Smooth muscle cell (in vitro differentiated cells): ENCODE measurements around the gene DGUOK. TPM values are rescaled to one million over a fixed set of nuclear protein-coding genes. Genes with fewer than 3 reads are reported as not detected.

Source experiments
- DNase-seq: peaks from one replicate; lab custom pipeline; 2025; ENCODE audit not compliant: unreplicated experiment; lab: John Stamatoyannopoulos, UW
- H2AFZ ChIP-seq: fragments of 200-600 bp; sonication (generic); 2 replicates; pipeline ENCODE4 v1.6.0; 2016; ENCODE audit warnings: antibody characterized with exemption, low read depth, mild to moderate bottlenecking
- H3F3A ChIP-seq: fragments of 200-600 bp; sonication (generic); 2 replicates; pipeline ENCODE4 v1.6.0; 2017; ENCODE audit warnings: antibody characterized with exemption, low read depth
- H3K27ac ChIP-seq: fragments of 200-600 bp; sonication (generic); 2 replicates; pipeline ENCODE4 v1.5.1; 2016; ENCODE audit warnings: low read depth, mild to moderate bottlenecking
- H3K27me3 ChIP-seq: fragments of 200-600 bp; sonication (generic); 2 replicates; pipeline ENCODE4 v1.6.1; 2016; ENCODE audit warnings: low read depth, mild to moderate bottlenecking
- H3K36me3 ChIP-seq: fragments of 200-600 bp; sonication (generic); 2 replicates; pipeline ENCODE4 v1.5.1; 2016; ENCODE audit warnings: low read depth
- H3K4me1 ChIP-seq: fragments of 200-600 bp; sonication (generic); 2 replicates; pipeline ENCODE4 v1.5.1; 2016; ENCODE audit warnings: low read depth
- H3K4me2 ChIP-seq: fragments of 200-600 bp; sonication (generic); 2 replicates; pipeline ENCODE4 v1.6.0; 2016; ENCODE audit warnings: mild to moderate bottlenecking
- H3K4me3 ChIP-seq: fragments of 200-600 bp; sonication (generic); 2 replicates; pipeline ENCODE4 v1.5.1; 2016; ENCODE audit warnings: mild to moderate bottlenecking
- H3K79me2 ChIP-seq: fragments of 200-600 bp; sonication (generic); 2 replicates; pipeline ENCODE4 v1.6.0; 2016; ENCODE audit warnings: low read depth, mild to moderate bottlenecking
- H3K9ac ChIP-seq: fragments of 200-600 bp; sonication (generic); 2 replicates; pipeline ENCODE4 v1.6.0; 2016; ENCODE audit warnings: low read depth
- H3K9me3 ChIP-seq: fragments of 200-600 bp; sonication (generic); replicated peaks from 2 replicates; pipeline ENCODE4 v1.5.1; 2016; ENCODE audit warnings: low read depth
- H4K20me1 ChIP-seq: fragments of 200-600 bp; sonication (generic); 2 replicates; pipeline ENCODE4 v1.6.0; 2016; ENCODE audit warnings: low read depth
- CTCF ChIP-seq: fragments of 200-600 bp; sonication (generic); IDR thresholded peaks from 2 replicates; pipeline ENCODE4 v1.5.1; 2017; ENCODE audit warnings: borderline replicate concordance, mild to moderate bottlenecking, antibody characterized with exemption; ENCODE audit not compliant: insufficient read depth, poor library complexity, severe bottlenecking
- WGBS: methylation state at CpG from one replicate; pipeline ENCODE4 v1.1.7; 2016; ENCODE audit warnings: low lambda C conversion rate; 5-methylcytosine and 5-hydroxymethylcytosine counted together
- polyA plus RNA-seq: library from polyadenylated mRNA; unstranded; fragments of >200 nt; fragmentation: Nextera tagmentation; extraction: Ambion mirVana; gene quantifications from 2 replicates; pipeline ENCODE4 v1.2.1, GENCODE V29; 2016
- total RNA-seq: library from RNA; depleted of rRNA; stranded (reverse); fragments of >200 nt; gene quantifications from 2 replicates; pipeline ENCODE4 v1.2.3, GENCODE V29; 2014

The DGUOK gene
- total and polyA plus RNA-seq, 2 experiments from 2014 or later, result 112 to 154 TPM

- DNase-seq, result no peak
- WGBS, result 79% methylated on average over 9 of the region's 9 CpGs
Observed at GRCh38 chr2:73890301-73891092, 36.2 kb upstream of the DGUOK start.

GRCh38 chr2:73891276-73891901, 35.3 kb upstream of the DGUOK start:
- no peak for TF ChIP-seq CTCF
- Histone ChIP-seq H2AFZ (no peak overlapping the region), H3K9me3 (no peaks in the 10 kb centered on the region), H3F3A (no peaks in the 10 kb centered on the region), H3K27me3 (no peaks in the 10 kb centered on the region), H3K4me1 (no peaks in the 10 kb centered on the region), H3K36me3 (no peaks in the 10 kb centered on the region), H3K4me3 (no peak overlapping the region), H3K4me2 (no peak overlapping the region), H3K79me2 (peaks cover 2% of the 10 kb centered on the region), H3K27ac (no peak overlapping the region), H3K9ac (no peak overlapping the region), H4K20me1 (no peaks in the 10 kb centered on the region)
- WGBS, result 86% methylated on average over 5 of the region's 5 CpGs
- DNase-seq, result no peak

More at GRCh38 chr2:73890301-73891092, 36.2 kb upstream of the DGUOK start:
- H3K4me1 ChIP-seq, result no peaks in the 10 kb centered on the region
- H3K9ac ChIP-seq, result no peak overlapping the region
- no peak overlapping the region for H2AFZ ChIP-seq
- no peak for TF ChIP-seq CTCF
- no peak overlapping the region for H3K4me3 ChIP-seq
- H3K9me3 ChIP-seq, result no peaks in the 10 kb centered on the region
- no peaks in the 10 kb centered on the region for H3K36me3 ChIP-seq
- no peaks in the 10 kb centered on the region for H3K27me3 ChIP-seq
- no peak overlapping the region for H3K27ac ChIP-seq
- H4K20me1 ChIP-seq, result no peaks in the 10 kb centered on the region
- no peak overlapping the region for H3K4me2 ChIP-seq
- H3F3A ChIP-seq, result no peaks in the 10 kb centered on the region
- no peaks in the 10 kb centered on the region for H3K79me2 ChIP-seq

GRCh38 chr2:73892631-73893329, 33.9 kb upstream of the DGUOK start, which contains the start of gene ACTG2:
Gene ACTG2, plus strand, starts transcription at chr2:73893008. Its CDS starts 8,304 bp downstream, at chr2:73901312.
- Histone ChIP-seq H3K4me1 (peaks cover 6% of the 10 kb centered on the region), H3K27ac (no peak within 1 kb of the TSS), H2AFZ (peak within 1 kb of the TSS; percentile 45), H3K36me3 (no peaks in the 10 kb centered on the region), H3K9ac (no peak within 1 kb of the TSS), H3K9me3 (no peaks in the 10 kb centered on the region), H3K4me2 (peak within 1 kb of the TSS; percentile 50), H3K79me2 (peaks cover 7% of the 10 kb centered on the region), H3K4me3 (peak within 1 kb of the TSS; percentile 2), H3K27me3 (no peaks in the 10 kb centered on the region), H3F3A (no peaks in the 10 kb centered on the region), H4K20me1 (no peaks in the 10 kb centered on the region)
- TF ChIP-seq CTCF, result no peak
- no peak for DNase-seq
- 56% methylated on average over 15 of the region's 15 CpGs for WGBS
